NOMO-1 (cell line): ENCODE results near the gene PCBP1.
"Not testable (repeated sequence)": the region's sequence is repeated elsewhere in the genome, so short reads cannot be mapped to it uniquely, and the experiment has no call there.

Experiments
- DNase-seq, 2 experiments: peaks; one replicate each; lab custom pipeline; 2025; ENCODE audit not compliant: unreplicated experiment in 2 of 2; lab: John Stamatoyannopoulos, UW

Gene PCBP1

DNA sequence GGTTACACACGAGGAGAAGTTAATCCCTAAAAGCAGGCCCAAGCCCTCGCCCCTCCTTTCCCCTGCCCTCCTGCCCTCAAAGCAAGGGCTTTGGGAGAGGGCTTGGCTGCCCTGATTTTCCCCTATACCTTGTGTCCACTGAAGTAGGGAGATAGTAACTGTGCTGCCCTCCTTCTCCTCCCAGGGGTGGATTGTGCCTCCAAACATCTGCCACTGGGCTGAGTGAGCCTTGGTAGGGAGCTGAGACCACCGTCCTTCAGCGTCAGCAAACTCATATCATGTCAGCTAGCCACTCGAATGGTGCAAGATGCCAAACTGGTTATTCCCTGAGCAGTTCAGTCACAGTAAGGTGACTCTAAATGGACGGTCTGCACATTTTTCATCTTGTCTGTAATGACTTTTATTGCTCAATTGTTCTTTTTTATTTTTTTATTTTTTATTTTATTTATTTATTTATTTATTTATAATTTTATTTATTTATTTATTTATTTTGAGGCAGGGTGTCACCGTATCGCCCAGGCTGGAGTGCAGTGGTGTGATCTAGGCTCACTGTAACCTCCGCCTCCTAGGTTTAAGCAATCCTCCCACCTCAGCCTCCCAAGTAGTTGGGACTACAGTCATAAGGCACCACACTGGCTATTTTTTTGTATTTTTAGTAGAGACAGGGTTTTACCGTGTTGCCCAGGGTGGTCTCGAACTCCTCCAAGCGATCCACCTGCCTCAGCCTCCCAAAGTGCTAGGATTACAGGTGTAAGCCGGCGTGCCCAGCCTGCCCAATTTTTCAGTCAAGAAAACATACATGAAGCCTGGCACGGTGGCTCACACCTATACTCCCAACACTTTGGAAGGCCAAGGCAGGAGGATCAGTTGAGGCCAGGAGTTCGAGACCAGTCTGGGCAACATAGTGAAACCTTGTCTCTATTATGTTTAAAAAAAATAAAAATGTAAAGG lies 8.7 kb downstream of the PCBP1 start:
- DNase-seq: no peak

DNA sequence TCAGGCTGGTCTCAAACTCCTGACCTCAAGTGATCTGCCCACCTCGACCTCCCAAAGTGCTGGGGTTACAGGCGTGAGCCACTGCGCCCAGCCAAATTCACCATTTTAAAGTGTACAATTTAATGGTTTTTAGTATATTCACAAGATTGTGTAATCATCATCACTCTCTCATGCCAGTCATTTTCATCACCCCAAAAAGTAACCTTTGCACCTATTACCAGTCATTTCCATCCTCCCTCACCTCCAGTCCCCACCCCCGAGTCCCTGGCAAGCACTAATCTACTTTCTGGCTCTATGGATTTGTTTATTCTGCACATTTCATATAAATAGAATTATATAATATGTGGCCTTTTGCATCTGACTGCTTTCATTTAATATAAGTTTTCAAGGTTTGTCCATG lies 10.8 kb downstream of the PCBP1 start:
- no peak for DNase-seq

DNA sequence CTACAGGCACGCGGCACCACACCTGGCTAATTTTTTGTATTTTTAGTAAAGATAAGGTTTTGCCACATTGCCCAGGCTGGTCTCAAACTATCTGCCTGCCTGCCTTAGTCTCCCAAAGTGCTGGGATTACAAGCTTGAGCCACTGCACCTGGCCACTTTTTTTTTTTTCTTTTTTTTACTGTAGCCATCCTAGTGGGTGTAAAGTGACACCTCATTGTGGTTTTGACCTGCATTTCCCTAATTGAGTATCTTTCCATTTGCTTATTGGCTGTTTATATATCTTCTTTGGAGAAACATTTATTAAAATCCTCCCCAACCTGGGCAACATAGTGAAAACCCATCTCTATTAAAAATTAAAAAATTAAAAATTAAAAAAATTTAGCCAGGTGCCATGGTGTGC lies 12.0 kb downstream of the PCBP1 start:
- DNase-seq: no peak

DNA sequence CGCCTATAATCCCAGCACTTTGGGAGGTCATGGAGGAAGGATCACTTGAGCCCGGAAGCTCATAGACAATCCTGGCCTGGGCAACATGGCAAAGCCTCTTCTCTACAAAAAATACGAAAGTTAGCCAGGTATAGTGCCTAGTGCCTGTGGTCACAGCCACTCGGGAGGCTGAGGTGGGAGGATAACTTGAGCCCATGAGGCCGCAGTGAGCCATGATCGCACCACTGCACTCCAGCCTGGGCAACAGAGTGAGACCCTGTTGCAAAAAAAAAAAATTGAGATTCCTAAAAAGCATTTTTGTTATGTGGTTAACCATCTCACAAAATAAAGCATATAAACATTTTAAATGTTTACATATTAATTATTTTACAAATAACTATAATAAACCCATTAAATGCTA lies 13.9 kb downstream of the PCBP1 start:
- DNase-seq: no peak

GRCh38 chr2:70101686-70102085 lies 14.4 kb downstream of the PCBP1 start:
- not testable (repeated sequence) for DNase-seq

- DNase-seq: not testable (repeated sequence)
Observed at GRCh38 chr2:70102323-70102905, 15.1 kb downstream of the PCBP1 start.

GRCh38 chr2:70103531-70104061 lies 16.3 kb downstream of the PCBP1 start:
- peak; percentile 34 to 54 for DNase-seq

- peak; percentile 72 to 77 for DNase-seq
Observed at GRCh38 chr2:70104231-70105111, 17.2 kb downstream of the PCBP1 start.

GRCh38 chr2:70106138-70106537 lies 18.9 kb downstream of the PCBP1 start:
- not testable (repeated sequence) for DNase-seq

- DNase-seq: not testable (repeated sequence)
Observed at GRCh38 chr2:70110397-70110796, 23.1 kb downstream of the PCBP1 start.

DNA sequence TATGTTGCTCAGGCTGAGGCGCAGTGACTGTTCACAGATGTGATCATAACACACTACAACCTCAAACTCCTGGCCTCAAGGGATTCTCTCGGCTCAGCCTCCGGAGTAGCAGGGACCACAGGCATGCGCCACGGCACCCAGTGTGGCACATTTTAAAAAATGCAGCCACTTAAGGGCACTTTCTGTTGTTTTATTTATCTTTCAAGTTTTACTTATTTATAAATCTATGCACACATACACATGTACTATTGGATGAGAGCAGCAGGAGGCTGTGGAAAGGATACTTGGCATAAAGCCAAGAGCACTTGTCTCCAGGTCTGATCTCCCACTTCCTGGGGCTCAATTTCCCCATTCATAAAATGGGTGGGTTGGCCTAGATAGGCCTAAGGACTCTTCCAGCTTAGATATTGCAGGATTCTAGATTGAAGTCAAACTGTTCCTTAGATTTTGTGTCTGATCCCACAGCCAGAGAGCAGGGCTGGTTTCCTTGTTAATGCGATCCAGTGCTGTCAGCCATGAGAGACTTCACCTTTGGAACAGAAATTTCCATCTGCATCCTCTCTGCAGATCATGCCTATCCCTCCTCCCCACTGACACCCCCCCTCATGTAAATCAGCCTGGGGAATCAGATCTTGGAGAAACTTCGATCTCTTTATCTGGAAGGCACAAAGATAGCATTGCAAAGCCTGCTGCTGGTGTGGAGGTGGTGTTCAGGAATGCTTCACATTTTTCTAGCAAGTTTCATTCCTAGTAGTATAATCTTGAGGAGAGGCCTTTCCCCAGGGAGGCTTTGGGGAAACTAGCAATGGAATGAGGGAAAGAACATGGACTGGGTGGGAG lies 24.7 kb downstream of the PCBP1 start:
- no peak for DNase-seq

GRCh38 chr2:70113359-70114070 lies 26.2 kb downstream of the PCBP1 start:
- DNase-seq: no peak

DNA sequence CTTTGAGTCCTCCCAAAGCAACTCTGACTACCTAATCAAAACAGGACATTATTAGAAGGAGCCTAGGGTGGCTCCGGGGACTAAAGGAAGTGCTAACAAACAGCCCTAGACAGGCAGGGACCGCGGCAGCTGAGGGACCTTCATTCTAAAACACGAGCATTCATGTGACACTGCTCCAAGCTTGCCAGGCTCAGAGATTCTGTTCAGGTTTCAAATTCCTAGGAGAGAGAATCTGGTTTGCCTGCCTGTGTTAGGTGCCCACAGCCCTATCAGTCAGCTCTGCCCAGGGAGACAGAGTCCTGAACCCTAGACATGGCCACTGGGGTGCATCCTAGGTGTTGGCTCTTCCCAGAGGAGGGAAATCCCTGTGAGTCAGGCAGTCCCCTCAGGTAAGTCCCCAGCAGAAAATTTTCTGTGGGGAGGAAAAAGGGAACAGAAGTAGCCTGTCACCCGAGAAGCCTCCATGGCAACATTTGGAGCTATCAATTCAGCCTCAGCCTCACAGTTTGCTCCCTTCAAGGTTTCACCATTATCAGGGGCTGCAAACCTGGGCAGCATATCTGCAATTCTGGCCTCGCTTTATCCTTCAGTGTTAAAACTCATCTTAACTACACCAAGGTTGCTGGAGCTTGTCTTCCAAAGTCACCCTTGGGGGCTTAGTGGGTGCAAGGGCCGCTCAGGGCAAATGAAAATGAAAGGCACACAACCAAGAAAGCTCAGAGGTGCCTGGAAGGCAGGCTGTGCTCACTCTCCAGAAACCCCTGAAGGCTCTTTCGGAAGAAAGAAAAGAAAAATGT lies 28.6 kb downstream of the PCBP1 start:
- no peak for DNase-seq

- DNase-seq: no peak
Observed at GRCh38 chr2:70116936-70117552, 29.8 kb downstream of the PCBP1 start.

- DNase-seq: no peak
Observed at GRCh38 chr2:70118798-70119454, 31.6 kb downstream of the PCBP1 start.

- DNase-seq: no peak
Observed at GRCh38 chr2:70121627-70122372, 34.5 kb downstream of the PCBP1 start.

GRCh38 chr2:70122470-70122869 lies 35.2 kb downstream of the PCBP1 start:
- no peak for DNase-seq
